H1 (cell line): ENCODE measurements around the gene RSPH6A. TPM values are rescaled to one million over a fixed set of nuclear protein-coding genes. Genes with fewer than 3 reads are reported as not detected.

Source experiments
- CTCF ChIA-PET: fragments of 300-600 bp; sonication (Branson Sonifier 250); formaldehyde crosslinking; loops from one replicate; lab custom pipeline; 2021; ENCODE audit not compliant: partially characterized antibody; lab: Charles Lee
- POLR2A ChIA-PET: fragments of 300-600 bp; sonication (Branson Sonifier 250); formaldehyde crosslinking; loops from one replicate; lab custom pipeline; 2021; ENCODE audit warnings: inconsistent platforms; ENCODE audit not compliant: partially characterized antibody; lab: Charles Lee
- DNase-seq, 2 experiments: peaks; one replicate each; pipeline versions ENCODE4 v3.0.0 to v3.0.0-alpha.2; 2010 to 2022; ENCODE audit warnings: low spot score in 2 of 2, low read depth in 1 of 2, mixed read lengths in 1 of 2
- FAIRE-seq: peaks from 2 replicates; lab custom pipeline; 2011; peaks lifted over from hg19 to GRCh38; lab: Jason Lieb, UNC
- H2AFZ ChIP-seq: 2 replicates; pipeline ENCODE4 v1.8.1; 2012; ENCODE audit warnings: low read length, inconsistent platforms
- H2AK5ac ChIP-seq: 2 replicates; pipeline ENCODE4 v1.6.1; 2013; ENCODE audit warnings: low read depth, low read length
- H2BK120ac ChIP-seq: replicated peaks from 2 replicates; pipeline ENCODE3; 2013; ENCODE audit warnings: low read depth, low read length, inconsistent platforms
- H2BK12ac ChIP-seq: 2 replicates; pipeline ENCODE4 v1.6.1; 2013; ENCODE audit warnings: low read depth, low read length
- H2BK15ac ChIP-seq: 2 replicates; pipeline ENCODE4 v1.6.1; 2013; ENCODE audit warnings: low read length
- H2BK20ac ChIP-seq: 2 replicates; pipeline ENCODE4 v1.6.1; 2013; ENCODE audit warnings: low read length
- H2BK5ac ChIP-seq: 2 replicates; pipeline ENCODE4 v1.6.1; 2013; ENCODE audit warnings: low read depth, low read length
- H3K14ac ChIP-seq: 2 replicates; pipeline ENCODE4 v1.6.1; 2013; ENCODE audit warnings: inconsistent platforms; ENCODE audit not compliant: insufficient read length
- H3K18ac ChIP-seq: 2 replicates; pipeline ENCODE4 v1.6.1; 2013; ENCODE audit warnings: low read length; ENCODE audit errors: extremely low read depth
- H3K23ac ChIP-seq: 2 replicates; pipeline ENCODE4 v1.6.1; 2013; ENCODE audit warnings: inconsistent platforms; ENCODE audit not compliant: insufficient read length
- H3K23me2 ChIP-seq: 2 replicates; pipeline ENCODE4 v1.6.1; 2013; ENCODE audit warnings: low read depth, low read length
- H3K27ac ChIP-seq: 2 replicates; pipeline ENCODE4 v1.6.1; 2011; ENCODE audit warnings: low read depth, low read length, inconsistent platforms
- H3K27me3 ChIP-seq, 4 experiments: replicated peaks in 1 of 4; 1 replicate in 1 of 4; 2 replicates in 3 of 4; pipeline versions ENCODE4 v1.6.1 to v1.8.1; 2011 to 2013; ENCODE audit warnings: low read length in 3 of 4, mild to moderate bottlenecking in 3 of 4, inconsistent platforms in 2 of 4, mixed read lengths in 2 of 4, moderate library complexity in 1 of 4; ENCODE audit not compliant: control insufficient read depth in 3 of 4, insufficient read depth in 3 of 4; ENCODE audit errors: extremely low read depth in 1 of 4
- H3K36me3 ChIP-seq, 4 experiments: 2 replicates each; pipeline versions ENCODE4 v1.6.1 to v1.8.1; 2011 to 2013; ENCODE audit warnings: mild to moderate bottlenecking in 4 of 4, low read length in 3 of 4, moderate library complexity in 2 of 4, control low read depth in 1 of 4, inconsistent platforms in 1 of 4; ENCODE audit not compliant: insufficient read depth in 4 of 4, control insufficient read depth in 2 of 4
- H3K4ac ChIP-seq: replicated peaks from 2 replicates; pipeline ENCODE3; 2013; ENCODE audit warnings: low read length, low read depth, mixed read lengths, inconsistent platforms; ENCODE audit not compliant: insufficient read length
- H3K4me1 ChIP-seq, 4 experiments: replicated peaks in 1 of 4; 1 replicate in 1 of 4; 2 replicates in 3 of 4; pipeline versions ENCODE4 v1.6.1 to v1.8.1; 2011 to 2013; ENCODE audit warnings: low read length in 3 of 4, inconsistent platforms in 2 of 4, mixed read lengths in 1 of 4; ENCODE audit not compliant: insufficient read depth in 4 of 4, control insufficient read depth in 3 of 4
- H3K4me2 ChIP-seq, 2 experiments: 2 replicates each; pipeline versions ENCODE4 v1.6.1 to v1.8.1; 2011 to 2013; ENCODE audit warnings: low read depth in 2 of 2, low read length in 2 of 2, control low read depth in 1 of 2, inconsistent platforms in 1 of 2, mild to moderate bottlenecking in 1 of 2; ENCODE audit not compliant: insufficient read depth in 1 of 2
- H3K4me3 ChIP-seq, 4 experiments: fragments of 200-600, 300-600 bp in 1 of 4; sonication (generic), shearing (Covaris generic), sonication (Bioruptor Twin) in 1 of 4; 2 replicates each; pipeline versions ENCODE4 v1.5.1 to v1.8.1; 2011 to 2016; ENCODE audit warnings: low read length in 4 of 4, low read depth in 3 of 4, control low read depth in 2 of 4, inconsistent platforms in 2 of 4, mild to moderate bottlenecking in 2 of 4, mixed read lengths in 1 of 4, moderate library complexity in 1 of 4; ENCODE audit not compliant: insufficient read depth in 2 of 4; ENCODE audit errors: extremely low read depth in 1 of 4
- H3K56ac ChIP-seq: replicated peaks from 2 replicates; pipeline ENCODE3; 2013; ENCODE audit warnings: low read depth, mild to moderate bottlenecking, mixed read lengths, low read length, inconsistent platforms; ENCODE audit not compliant: insufficient read length
- H3K79me1 ChIP-seq: 2 replicates; pipeline ENCODE4 v1.6.1; 2013; ENCODE audit warnings: low read depth, low read length, control low read depth
- H3K79me2 ChIP-seq, 2 experiments: 2 replicates each; pipeline versions ENCODE4 v1.6.1 to v1.8.1; 2012 to 2013; ENCODE audit warnings: low read length in 2 of 2, mild to moderate bottlenecking in 2 of 2, inconsistent platforms in 1 of 2; ENCODE audit not compliant: insufficient read depth in 2 of 2, control insufficient read depth in 1 of 2
- H3K9ac ChIP-seq, 4 experiments: replicated peaks in 1 of 4; 1 replicate in 1 of 4; 2 replicates in 3 of 4; pipeline versions ENCODE4 v1.6.1 to v1.8.1; 2011 to 2013; ENCODE audit warnings: low read depth in 3 of 4, low read length in 3 of 4, control low read depth in 2 of 4, mild to moderate bottlenecking in 2 of 4, moderate library complexity in 2 of 4, inconsistent platforms in 1 of 4; ENCODE audit errors: extremely low read depth in 1 of 4
- H3K9me3 ChIP-seq, 2 experiments: 2 replicates each; pipeline versions ENCODE4 v1.6.1 to v1.8.1; 2012 to 2013; ENCODE audit warnings: mild to moderate bottlenecking in 2 of 2, moderate library complexity in 2 of 2, control low read depth in 1 of 2, inconsistent platforms in 1 of 2, low read depth in 1 of 2, low read length in 1 of 2, mixed read lengths in 1 of 2; ENCODE audit not compliant: insufficient read depth in 2 of 2
- H4K20me1 ChIP-seq, 2 experiments: replicated peaks in 1 of 2; 2 replicates each; pipeline versions ENCODE3 to v1.8.1; 2011 to 2013; ENCODE audit warnings: inconsistent platforms in 2 of 2, low read length in 2 of 2, mild to moderate bottlenecking in 1 of 2; ENCODE audit not compliant: insufficient read depth in 2 of 2, control insufficient read depth in 1 of 2
- H4K5ac ChIP-seq: 2 replicates; pipeline ENCODE4 v1.6.1; 2013; ENCODE audit warnings: low read length, low read depth, mixed read lengths, inconsistent platforms; ENCODE audit not compliant: insufficient read length
- H4K8ac ChIP-seq: 2 replicates; pipeline ENCODE4 v1.8.0; 2013; ENCODE audit warnings: mild to moderate bottlenecking, moderate library complexity, low read length, inconsistent platforms; ENCODE audit not compliant: insufficient read depth; ENCODE audit errors: extremely low read depth
- H4K91ac ChIP-seq: replicated peaks from 2 replicates; pipeline ENCODE3; 2013; ENCODE audit warnings: low read length, mixed read lengths, inconsistent platforms; ENCODE audit not compliant: insufficient read length
- POLR2A ChIP-seq, 2 experiments: IDR thresholded peaks; 1 replicate in 1 of 2; 2 replicates in 1 of 2; pipeline ENCODE4 v1.6.1; 2011; ENCODE audit warnings: low read depth in 2 of 2, low read length in 2 of 2, mild to moderate bottlenecking in 2 of 2; ENCODE audit errors: control extremely low read depth in 1 of 2
- POLR2AphosphoS5 ChIP-seq: IDR thresholded peaks from 2 replicates; pipeline ENCODE4 v1.6.1; 2011; ENCODE audit warnings: low read depth, low read length
- TBP ChIP-seq: IDR thresholded peaks from 2 replicates; pipeline ENCODE4 v1.6.1; 2011; ENCODE audit warnings: low read depth, low read length, improper control_type of control experiment
- WGBS, 2 experiments: shearing (Covaris generic) in 1 of 2; methylation state at CpG; one replicate each; pipeline versions ENCODE4 v1.1.6 to v1.1.7; 2013 to 2015; ENCODE audit warnings: low lambda C conversion rate in 2 of 2, mixed read lengths in 2 of 2, inconsistent platforms in 1 of 2, low coverage in 1 of 2, missing lambda C conversion rate in 1 of 2; ENCODE audit not compliant: insufficient replicate concordance in 2 of 2, insufficient coverage in 1 of 2, insufficient read length in 1 of 2; ENCODE audit errors: extremely low coverage in 1 of 2, missing lambda C conversion rate in 1 of 2; 5-methylcytosine and 5-hydroxymethylcytosine counted together
- polyA plus RNA-seq, 7 experiments: library from polyadenylated mRNA; depleted of rRNA in 3 of 7; stranded (reverse) in 5 of 7; unstranded in 2 of 7; fragments of >200 nt in 5 of 7; fragments of 200-250 nt in 2 of 7; gene quantifications; 1 replicate in 5 of 7; 2 replicates in 1 of 7; 4 replicates in 1 of 7; pipeline versions ENCODE4 v1.2.1 to v1.2.3, GENCODE V29; 2011 to 2013; ENCODE audit warnings: missing spikeins in 2 of 7, mixed read lengths in 2 of 7
- total RNA-seq: library from RNA; stranded (reverse); fragmentation: NEBNext Ultra II Directional; extraction: Animal tissue kit (Norgen Biotek cat#: 25700); gene quantifications from 2 replicates; pipeline ENCODE4 v1.2.1, GENCODE V29; 2021

RSPH6A gene
- total and polyA plus RNA-seq, 2 of the 8 experiments (the other 6 are each of a cell fraction or from before 2014, with no cell fraction given), result 0.05 to 0.19 TPM

- Histone ChIP-seq H2BK12ac (0 out of 2 replicates have a peak overlapping the region, but pooled peaks have one; percentile 9), H3K18ac (no peak overlapping the region), H3K9ac (peak overlapping the region in 1 of 4 experiments; percentile 33; a peak in 2 of 7 replicates), H4K5ac (no peak overlapping the region), H2AFZ (no peak overlapping the region), H3K56ac (no peak overlapping the region), H3K23ac (no peak overlapping the region), H2BK120ac (no peak overlapping the region), H3K23me2 (peaks cover 28% of the 10 kb centered on the region), H2BK20ac (no peak overlapping the region), H3K79me1 (no peaks in the 10 kb centered on the region), H4K8ac (no peak overlapping the region), H3K14ac (no peak overlapping the region), H3K27me3 (no peaks in the 10 kb centered on the region), H3K4me3 (peak overlapping the region; percentile 37 to 83 (median 78); a peak in 7 of 8 replicates), H3K79me2 (no peaks in the 10 kb centered on the region), H3K4ac (no peak overlapping the region), H3K36me3 (peaks cover 0 to 2% (median 0%) of the 10 kb centered on the region in 4 experiments; a peak in 2 of 8 replicates), H2AK5ac (no peak overlapping the region)
- DNase-seq, result peak in 1 of 2 experiments; percentile 55
- 84% methylated on average over 22 of the region's 46 CpGs; no CpG with 5 or more reads in 1 of the 2 experiments for WGBS, 2 experiments
- POLR2A ChIA-PET, result interaction anchor here (0.6 to 16.2 kb wide), 12 partner anchors 9 to 81 kb away, joined by 3 to 284 read pairs (median 22); partner anchors contain the start of genes DMPK, FBXO46, MEIOSIN and QPCTL
- peak; percentile 61; the same call in 1 of the 2 replicates for TF ChIP-seq POLR2AphosphoS5
- peak in 1 of 2 experiments; percentile 50; a peak in 1 of 3 replicates for TF ChIP-seq POLR2A (IDR thresholded peaks at IDR 0.05; ENCODE audit: control extremely low read depth in 1 of 2, low read depth in 2 of 2, low read length in 2 of 2)
- TF ChIP-seq TBP, result no peak
- TF ChIP-seq, all 59 proteins: peak for 2
- H3K9me3 ChIP-seq, result no peaks in the 10 kb centered on the region
- peak overlapping the region; percentile 61 to 99 for H3K4me2 ChIP-seq
- peaks cover 0 to 13% (median 10%) of the 10 kb centered on the region in 4 experiments; a peak in 5 of 7 replicates for H3K4me1 ChIP-seq
- no peak overlapping the region for H4K91ac ChIP-seq
- no peak for FAIRE-seq
- H2BK15ac ChIP-seq, result 0 out of 2 replicates have a peak overlapping the region, but pooled peaks have one; percentile 46
- no peaks in the 10 kb centered on the region for H4K20me1 ChIP-seq
- no peak overlapping the region for H2BK5ac ChIP-seq
- CTCF ChIA-PET, result interaction anchor here (0.6 to 6.7 kb wide), 13 partner anchors 10 to 91 kb away, joined by 3 to 55 read pairs (median 4); partner anchors contain the start of genes DMPK, FBXO46 and RSPH6A
- no peak overlapping the region for H3K27ac ChIP-seq
These were observed 43.7 kb downstream of the RSPH6A start for GRCh38 chr19:45771311-45771933.
